PC-9 (cell line): ENCODE results near the gene TJP2. TPM values are rescaled to one million over a fixed set of nuclear protein-coding genes. Genes with fewer than 3 reads are reported as not detected.

Experiments used
- BruUV-seq: library from RNA; stranded (reverse); fragments of 400-500 nt; replicated peaks from 2 replicates; lab custom pipeline; 2021; lab: Mats Ljungman, UMichigan
- CTCF ChIA-PET: fragments of 300-600 bp; sonication (Branson Sonifier 250); formaldehyde crosslinking; loops from one replicate; lab custom pipeline; 2022; ENCODE audit warnings: antibody characterized with exemption; lab: Charles Lee
- POLR2A ChIA-PET: fragments of 300-600 bp; sonication (Branson Sonifier 250); formaldehyde crosslinking; loops from one replicate; lab custom pipeline; 2022; ENCODE audit warnings: antibody characterized with exemption; ENCODE audit not compliant: unreplicated experiment; lab: Charles Lee
- DNase-seq, 2 experiments: peaks; one replicate each; pipeline versions ENCODE4 v3.0.0 to v3.0.0-alpha.2; 2015 to 2022; ENCODE audit warnings: mixed read lengths in 1 of 2
- H2AFZ ChIP-seq: fragments of 200-600 bp; sonication (generic); 2 replicates; pipeline ENCODE4 v1.8.1; 2017; ENCODE audit warnings: antibody characterized with exemption
- H3F3A ChIP-seq: fragments of 200-600 bp; sonication (generic); 2 replicates; pipeline ENCODE4 v1.8.1; 2017; ENCODE audit warnings: antibody characterized with exemption, mild to moderate bottlenecking, low read depth; ENCODE audit not compliant: insufficient read depth
- H3K27ac ChIP-seq: fragments of 200-600 bp; sonication (generic); 2 replicates; pipeline ENCODE4 v1.6.1; 2016; ENCODE audit warnings: mixed run types
- H3K27me3 ChIP-seq: fragments of 200-600 bp; sonication (generic); 2 replicates; pipeline ENCODE4 v1.6.1; 2016; ENCODE audit warnings: low read depth, mixed run types; ENCODE audit not compliant: insufficient read depth
- H3K36me3 ChIP-seq: fragments of 200-600 bp; sonication (generic); 2 replicates; pipeline ENCODE4 v1.6.1; 2016; ENCODE audit warnings: low read depth, mixed run types
- H3K4me1 ChIP-seq: fragments of 200-600 bp; sonication (generic); replicated peaks from 2 replicates; pipeline ENCODE4 v1.6.1; 2016; ENCODE audit warnings: mixed run types; ENCODE audit not compliant: insufficient read depth
- H3K4me2 ChIP-seq: fragments of 200-600 bp; sonication (generic); 2 replicates; pipeline ENCODE4 v1.6.1; 2017; ENCODE audit warnings: mixed run types
- H3K4me3 ChIP-seq: fragments of 200-600 bp; sonication (generic); 2 replicates; pipeline ENCODE4 v1.6.1; 2016; ENCODE audit warnings: mixed run types
- H3K79me2 ChIP-seq: fragments of 200-600 bp; sonication (generic); 2 replicates; pipeline ENCODE4 v1.6.1; 2017; ENCODE audit warnings: low read depth, mixed run types
- H3K9me2 ChIP-seq: fragments of 200-600 bp; sonication (generic); 2 replicates; pipeline ENCODE4 v1.8.1; 2017; ENCODE audit warnings: mild to moderate bottlenecking; ENCODE audit not compliant: insufficient read depth
- H3K9me3 ChIP-seq: fragments of 200-600 bp; sonication (generic); 2 replicates; pipeline ENCODE4 v1.8.1; 2016; ENCODE audit warnings: low read depth; ENCODE audit not compliant: insufficient read depth
- H4K20me1 ChIP-seq: fragments of 200-600 bp; sonication (generic); 2 replicates; pipeline ENCODE4 v1.8.1; 2017; ENCODE audit not compliant: insufficient read depth
- EZH2 ChIP-seq: fragments of 200-600 bp; sonication (generic); IDR thresholded peaks from 2 replicates; pipeline ENCODE4 v1.8.0; 2017; ENCODE audit warnings: antibody characterized with exemption, low read depth
- intact Hi-C: fragments of 100-400 bp; cut with micrococcal nuclease; formaldehyde crosslinking; loops from one replicate; pipeline ENCODE4 v1.10.0; 2022; ENCODE audit not compliant: unreplicated experiment
- total RNA-seq: library from RNA; stranded (reverse); gene quantifications from 2 replicates; pipeline ENCODE4 v1.2.3, GENCODE V29; 2021
- TF ChIP-seq, protein P1 (sequence below): fragments of 200-600 bp; sonication (generic); conservative IDR thresholded peaks from 2 replicates; pipeline ENCODE4 v1.6.1; 2017; ENCODE audit warnings: mixed run types, antibody characterized with exemption, mild to moderate bottlenecking, moderate library complexity

The TJP2 gene
- total RNA-seq, 1 experiment from 2014 or later = 143 TPM

GRCh38 chr9:69319324-69320025, 145.4 kb downstream of the TJP2 start:
- TF ChIP-seq EZH2 = no peak
- TF ChIP-seq, protein P1, sequence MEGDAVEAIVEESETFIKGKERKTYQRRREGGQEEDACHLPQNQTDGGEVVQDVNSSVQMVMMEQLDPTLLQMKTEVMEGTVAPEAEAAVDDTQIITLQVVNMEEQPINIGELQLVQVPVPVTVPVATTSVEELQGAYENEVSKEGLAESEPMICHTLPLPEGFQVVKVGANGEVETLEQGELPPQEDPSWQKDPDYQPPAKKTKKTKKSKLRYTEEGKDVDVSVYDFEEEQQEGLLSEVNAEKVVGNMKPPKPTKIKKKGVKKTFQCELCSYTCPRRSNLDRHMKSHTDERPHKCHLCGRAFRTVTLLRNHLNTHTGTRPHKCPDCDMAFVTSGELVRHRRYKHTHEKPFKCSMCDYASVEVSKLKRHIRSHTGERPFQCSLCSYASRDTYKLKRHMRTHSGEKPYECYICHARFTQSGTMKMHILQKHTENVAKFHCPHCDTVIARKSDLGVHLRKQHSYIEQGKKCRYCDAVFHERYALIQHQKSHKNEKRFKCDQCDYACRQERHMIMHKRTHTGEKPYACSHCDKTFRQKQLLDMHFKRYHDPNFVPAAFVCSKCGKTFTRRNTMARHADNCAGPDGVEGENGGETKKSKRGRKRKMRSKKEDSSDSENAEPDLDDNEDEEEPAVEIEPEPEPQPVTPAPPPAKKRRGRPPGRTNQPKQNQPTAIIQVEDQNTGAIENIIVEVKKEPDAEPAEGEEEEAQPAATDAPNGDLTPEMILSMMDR = no peak
- no peak overlapping the region for H2AFZ ChIP-seq
- ChIA-PET CTCF (interaction anchor here (0.6 kb wide), 1 partner anchor 1631 kb away, joined by 3 read pairs; no protein-coding TSS in a partner anchor), POLR2A (no interaction called here)
- intact Hi-C loops = loop anchor here (10.0 kb wide), 1 partner anchor 95 kb away; no protein-coding TSS in a partner anchor
- no peaks in the 10 kb centered on the region for H3K36me3 ChIP-seq
- no peaks in the 10 kb centered on the region for H3K27me3 ChIP-seq
- no peaks in the 10 kb centered on the region for H3K79me2 ChIP-seq
- H4K20me1 ChIP-seq = no peaks in the 10 kb centered on the region
- H3K4me1 ChIP-seq = no peaks in the 10 kb centered on the region
- no peaks in the 10 kb centered on the region for H3K9me3 ChIP-seq
- H3K27ac ChIP-seq = no peak overlapping the region
- no peak for DNase-seq
- no peak overlapping the region for H3K4me3 ChIP-seq
- no peak overlapping the region for H3K4me2 ChIP-seq
- no TSS peak for BruUV-seq
- H3K9me2 ChIP-seq = no peaks in the 10 kb centered on the region
- no peaks in the 10 kb centered on the region for H3F3A ChIP-seq

DNA sequence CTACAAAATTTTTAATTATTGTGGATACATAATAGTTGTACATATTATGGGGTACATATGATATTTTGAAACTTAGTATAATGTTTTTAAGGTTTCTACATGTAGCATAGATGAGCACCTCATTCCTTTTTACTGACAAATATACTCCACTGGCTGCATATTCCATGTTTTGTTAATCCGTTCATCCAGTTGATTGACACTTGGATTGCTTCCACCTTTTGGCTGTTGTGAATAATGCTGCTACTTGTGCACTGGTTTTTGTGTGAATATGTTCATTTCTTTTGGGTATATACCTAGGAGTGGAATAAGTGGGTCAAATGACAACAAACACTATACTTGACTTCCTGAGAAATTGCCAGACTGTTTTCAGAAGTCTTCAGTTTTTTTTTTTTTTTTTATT, 148.2 kb downstream of the TJP2 start:
- no peak for DNase-seq
- ChIA-PET CTCF (interaction anchor here (0.6 kb wide), 1 partner anchor 149 kb away, joined by 6 read pairs; no protein-coding TSS in a partner anchor), POLR2A (no interaction called here)
- Histone ChIP-seq H3K27me3 (peaks cover 8% of the 10 kb centered on the region), H3K4me2 (no peak overlapping the region), H3K36me3 (no peaks in the 10 kb centered on the region), H3K4me1 (peaks cover 5% of the 10 kb centered on the region; the same call in 1 of the 2 replicates), H4K20me1 (no peaks in the 10 kb centered on the region), H3K9me3 (no peaks in the 10 kb centered on the region), H3K27ac (no peak overlapping the region), H2AFZ (no peak overlapping the region), H3K9me2 (no peaks in the 10 kb centered on the region), H3K79me2 (no peaks in the 10 kb centered on the region), H3K4me3 (no peak overlapping the region), H3F3A (no peaks in the 10 kb centered on the region)
- BruUV-seq = no TSS peak
- intact Hi-C loops = loop anchor here (10.0 kb wide), 1 partner anchor 93 kb away; no protein-coding TSS in a partner anchor
- TF ChIP-seq EZH2 = no peak

- Histone ChIP-seq H3K9me3 (no peaks in the 10 kb centered on the region), H4K20me1 (no peaks in the 10 kb centered on the region), H3K27me3 (peaks cover 8% of the 10 kb centered on the region), H3K27ac (no peak overlapping the region), H3K4me1 (peaks cover 5% of the 10 kb centered on the region; the same call in 1 of the 2 replicates), H3K79me2 (no peaks in the 10 kb centered on the region), H2AFZ (no peak overlapping the region), H3F3A (no peaks in the 10 kb centered on the region), H3K4me2 (no peak overlapping the region), H3K4me3 (no peak overlapping the region), H3K36me3 (no peaks in the 10 kb centered on the region), H3K9me2 (no peaks in the 10 kb centered on the region)
- ChIA-PET CTCF (no interaction called here), POLR2A (no interaction called here)
- no peak for DNase-seq
- TF ChIP-seq, protein P1 = no peak
- TF ChIP-seq EZH2 = no peak
- BruUV-seq = no TSS peak
- intact Hi-C loops = loop anchor here (2.0 to 10.0 kb wide), 2 partner anchors 55 to 91 kb away; no protein-coding TSS in a partner anchor
These were observed 149.8 kb downstream of the TJP2 start for GRCh38 chr9:69323861-69324260.

Other genes starting within 250 kb of the TJP2 start
- not detected in 2 replicates for gene PRKACG, start 160.2 kb upstream of the TJP2 start, total RNA-seq
- 12.0 and 19.5 TPM in 2 replicates for gene FXN, start 138.5 kb upstream of the TJP2 start, total RNA-seq
- gene ENTREP1, start 150.9 kb downstream of the TJP2 start, total RNA-seq = 0.30 and 0.35 TPM in 2 replicates